ENCODE results near the gene AFF4.
"Not testable (repeated sequence)": the region's sequence is repeated elsewhere in the genome, so short reads cannot be mapped to it uniquely, and the experiment has no call there.

Gene AFF4

DNA sequence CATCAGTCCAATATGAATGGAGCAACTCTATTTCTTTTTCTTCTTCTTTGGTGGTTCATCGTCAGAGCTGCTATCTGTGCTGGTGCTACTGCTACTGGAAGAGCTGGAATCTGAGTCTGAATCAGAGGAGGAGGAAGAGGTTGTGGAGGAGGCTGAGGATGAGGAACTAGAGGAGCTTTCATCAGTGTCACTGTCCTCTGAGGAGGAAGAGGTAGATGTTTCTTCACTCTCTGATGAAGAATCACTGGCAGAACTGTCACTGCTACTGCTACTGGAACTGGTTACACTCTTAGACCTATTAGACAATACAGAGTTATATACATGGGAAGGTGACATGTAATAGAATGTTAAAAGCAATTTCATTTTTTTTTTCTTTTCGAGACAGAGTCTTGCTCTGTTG, 35.1 kb upstream of the AFF4 start:
- no peak for ATAC-seq (ENCODE audit: low read depth)
- no peaks in the 10 kb centered on the region for H3K27me3 ChIP-seq (ENCODE audit: insufficient read depth, poor library complexity, severe bottlenecking)

DNA sequence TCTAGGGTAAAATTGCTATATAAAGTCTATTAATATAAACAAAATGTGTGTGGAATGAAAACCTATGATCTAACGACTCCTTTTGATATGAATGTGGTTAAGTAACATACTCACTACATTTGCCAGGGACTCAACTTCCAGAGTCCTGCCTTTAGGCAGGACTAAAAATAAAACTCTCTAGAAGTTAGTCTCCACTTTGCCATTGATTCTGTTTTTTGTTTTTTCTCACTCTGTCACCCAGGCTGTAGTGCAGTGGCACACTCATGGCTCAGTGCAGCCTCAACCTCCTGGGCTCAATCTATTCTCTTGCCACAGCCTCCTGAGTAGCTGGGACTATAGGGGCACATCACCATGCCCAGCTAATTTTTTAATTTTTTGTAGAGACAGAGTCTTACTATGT, 32.9 kb upstream of the AFF4 start:
- H3K36me3 ChIP-seq (ENCODE audit: low read depth): peaks cover 21% of the 10 kb centered on the region; the same call in 1 of the 2 replicates
- ATAC-seq (ENCODE audit: low read depth) (no peak), DNase-seq (ENCODE audit: low spot score) (no peak)
- no peaks in the 10 kb centered on the region for H3K27me3 ChIP-seq (ENCODE audit: insufficient read depth, poor library complexity, severe bottlenecking)
- no peaks in the 10 kb centered on the region for H3K9me3 ChIP-seq (ENCODE audit: severe bottlenecking)
- H3K4me1 ChIP-seq (ENCODE audit: insufficient read depth, poor library complexity, severe bottlenecking): no peaks in the 10 kb centered on the region
- TF ChIP-seq, protein P1, sequence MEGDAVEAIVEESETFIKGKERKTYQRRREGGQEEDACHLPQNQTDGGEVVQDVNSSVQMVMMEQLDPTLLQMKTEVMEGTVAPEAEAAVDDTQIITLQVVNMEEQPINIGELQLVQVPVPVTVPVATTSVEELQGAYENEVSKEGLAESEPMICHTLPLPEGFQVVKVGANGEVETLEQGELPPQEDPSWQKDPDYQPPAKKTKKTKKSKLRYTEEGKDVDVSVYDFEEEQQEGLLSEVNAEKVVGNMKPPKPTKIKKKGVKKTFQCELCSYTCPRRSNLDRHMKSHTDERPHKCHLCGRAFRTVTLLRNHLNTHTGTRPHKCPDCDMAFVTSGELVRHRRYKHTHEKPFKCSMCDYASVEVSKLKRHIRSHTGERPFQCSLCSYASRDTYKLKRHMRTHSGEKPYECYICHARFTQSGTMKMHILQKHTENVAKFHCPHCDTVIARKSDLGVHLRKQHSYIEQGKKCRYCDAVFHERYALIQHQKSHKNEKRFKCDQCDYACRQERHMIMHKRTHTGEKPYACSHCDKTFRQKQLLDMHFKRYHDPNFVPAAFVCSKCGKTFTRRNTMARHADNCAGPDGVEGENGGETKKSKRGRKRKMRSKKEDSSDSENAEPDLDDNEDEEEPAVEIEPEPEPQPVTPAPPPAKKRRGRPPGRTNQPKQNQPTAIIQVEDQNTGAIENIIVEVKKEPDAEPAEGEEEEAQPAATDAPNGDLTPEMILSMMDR (IDR thresholded peaks at IDR 0.05; ENCODE audit: poor library complexity, severe bottlenecking): no peak
- no peak overlapping the region for H3K4me3 ChIP-seq (ENCODE audit: severe bottlenecking)
- H3K27ac ChIP-seq (ENCODE audit: poor library complexity, severe bottlenecking): no peak overlapping the region

More for the DNA sequence above, 35.1 kb upstream of the AFF4 start:
- no peak overlapping the region for H3K27ac ChIP-seq (ENCODE audit: poor library complexity, severe bottlenecking)
- no peak overlapping the region for H3K4me3 ChIP-seq (ENCODE audit: severe bottlenecking)
- no peak for DNase-seq (ENCODE audit: low spot score)
- H3K4me1 ChIP-seq (ENCODE audit: insufficient read depth, poor library complexity, severe bottlenecking): no peaks in the 10 kb centered on the region
- peaks cover 32% of the 10 kb centered on the region for H3K36me3 ChIP-seq (ENCODE audit: low read depth)
- H3K9me3 ChIP-seq (ENCODE audit: severe bottlenecking): no peaks in the 10 kb centered on the region
- TF ChIP-seq, protein P1 (IDR thresholded peaks at IDR 0.05; ENCODE audit: poor library complexity, severe bottlenecking): no peak

DNA sequence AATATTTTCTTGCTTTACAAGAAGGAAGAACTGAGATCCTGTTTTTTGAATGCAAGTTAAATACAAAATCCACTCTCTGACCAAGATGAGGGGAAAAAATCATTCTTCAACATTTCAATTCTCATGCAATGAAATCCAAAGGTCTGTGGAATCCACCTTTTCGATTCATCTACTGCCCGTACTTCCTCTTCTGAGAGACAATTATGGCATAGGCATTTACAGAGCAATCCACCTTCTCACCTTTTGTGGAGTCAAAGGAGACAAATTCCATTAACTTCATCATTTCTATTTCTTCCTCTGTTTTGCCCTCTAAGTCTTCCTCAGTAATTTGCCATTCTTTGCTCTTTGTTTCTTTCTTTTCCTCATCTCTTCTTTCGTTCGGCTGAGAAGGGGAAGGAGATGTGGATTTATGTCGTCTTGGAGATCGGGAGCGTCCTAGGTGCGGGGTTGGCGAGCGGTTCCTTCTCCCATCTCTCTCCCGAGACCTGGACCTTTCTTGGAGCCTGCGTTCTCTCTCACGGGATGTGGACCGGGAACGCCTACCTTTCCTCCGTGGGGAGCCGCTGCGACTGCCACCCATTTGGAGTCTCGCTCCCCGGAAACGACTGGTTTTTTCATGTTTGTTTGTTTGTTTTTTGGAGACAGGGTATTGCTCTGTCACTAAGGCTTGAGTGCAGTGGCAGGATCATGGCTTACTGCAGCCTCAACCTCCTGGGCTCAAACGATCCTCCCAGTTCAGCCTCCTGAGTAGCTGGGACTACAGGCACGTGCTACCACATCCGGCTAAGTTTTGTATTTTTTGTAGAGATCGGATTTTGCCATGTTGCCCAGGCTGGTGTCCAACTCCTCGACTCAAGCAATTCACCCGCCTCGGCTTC, 24.3 kb upstream of the AFF4 start:
- ATAC-seq (ENCODE audit: low read depth): no peak
- DNase-seq (ENCODE audit: low spot score): no peak
- TF ChIP-seq, protein P1 (IDR thresholded peaks at IDR 0.05; ENCODE audit: poor library complexity, severe bottlenecking): no peak
- no peaks in the 10 kb centered on the region for H3K36me3 ChIP-seq (ENCODE audit: low read depth)
- no peak overlapping the region for H3K4me3 ChIP-seq (ENCODE audit: severe bottlenecking)
- H3K27ac ChIP-seq (ENCODE audit: poor library complexity, severe bottlenecking): no peak overlapping the region
- no peaks in the 10 kb centered on the region for H3K9me3 ChIP-seq (ENCODE audit: severe bottlenecking)
- no peaks in the 10 kb centered on the region for H3K4me1 ChIP-seq (ENCODE audit: insufficient read depth, poor library complexity, severe bottlenecking)
- H3K27me3 ChIP-seq (ENCODE audit: insufficient read depth, poor library complexity, severe bottlenecking): no peaks in the 10 kb centered on the region

DNA sequence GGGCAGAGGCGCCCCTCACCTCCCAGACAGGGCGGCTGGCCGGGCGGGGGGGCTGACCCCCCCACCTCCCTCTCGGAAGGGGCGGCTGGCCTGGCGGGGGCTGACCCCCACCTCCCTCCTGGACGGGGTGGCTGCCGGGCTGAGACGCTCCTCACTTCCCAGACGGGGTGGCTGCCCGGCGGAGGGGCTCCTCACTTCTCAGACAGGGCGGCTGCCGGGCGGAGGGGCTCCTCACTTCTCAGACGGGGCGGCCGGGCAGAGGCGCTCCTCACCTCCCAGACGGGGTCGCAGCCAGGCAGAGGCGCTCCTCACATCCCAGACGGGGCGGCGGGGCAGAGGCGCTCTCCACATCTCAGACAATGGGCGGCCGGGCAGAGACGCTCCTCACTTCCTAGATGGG, 19.5 kb upstream of the AFF4 start:
- ATAC-seq (ENCODE audit: low read depth); DNase-seq (ENCODE audit: low spot score); H3K4me1 ChIP-seq (ENCODE audit: insufficient read depth, poor library complexity, severe bottlenecking); H3K9me3 ChIP-seq (ENCODE audit: severe bottlenecking); H3K27ac ChIP-seq (ENCODE audit: poor library complexity, severe bottlenecking); H3K4me3 ChIP-seq (ENCODE audit: severe bottlenecking); H3K27me3 ChIP-seq (ENCODE audit: insufficient read depth, poor library complexity, severe bottlenecking); H3K36me3 ChIP-seq (ENCODE audit: low read depth): not testable (repeated sequence)

DNA sequence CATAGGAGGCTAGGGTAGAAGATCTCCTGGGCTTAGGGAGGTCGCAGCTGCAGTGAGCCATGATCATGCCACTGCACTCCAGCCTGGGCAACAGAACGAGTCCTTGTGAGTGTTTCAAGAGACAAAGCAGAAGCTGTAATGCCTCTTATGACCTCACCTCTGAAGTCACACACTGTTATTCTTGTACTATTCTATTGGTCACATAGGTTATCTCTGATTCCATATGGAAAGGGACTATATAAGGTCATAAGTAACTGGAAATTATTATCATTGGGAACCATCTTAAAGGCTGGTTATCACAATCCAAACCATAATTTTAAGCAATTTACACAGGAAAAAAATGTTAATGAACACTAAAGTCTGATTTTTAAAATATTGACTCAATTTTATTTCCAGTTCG, 17.9 kb upstream of the AFF4 start:
- ATAC-seq (ENCODE audit: low read depth): no peak
- H3K27ac ChIP-seq (ENCODE audit: poor library complexity, severe bottlenecking): no peak overlapping the region

More for the DNA sequence above, 17.9 kb upstream of the AFF4 start:
- no peak overlapping the region for H3K4me3 ChIP-seq (ENCODE audit: severe bottlenecking)
- peaks cover 4% of the 10 kb centered on the region for H3K9me3 ChIP-seq (ENCODE audit: severe bottlenecking)
- H3K36me3 ChIP-seq (ENCODE audit: low read depth): no peaks in the 10 kb centered on the region
- H3K4me1 ChIP-seq (ENCODE audit: insufficient read depth, poor library complexity, severe bottlenecking): peaks cover 4% of the 10 kb centered on the region
- TF ChIP-seq, protein P1 (IDR thresholded peaks at IDR 0.05; ENCODE audit: poor library complexity, severe bottlenecking): no peak
- no peaks in the 10 kb centered on the region for H3K27me3 ChIP-seq (ENCODE audit: insufficient read depth, poor library complexity, severe bottlenecking)
- DNase-seq (ENCODE audit: low spot score): no peak
